HCT116 (cell line): Measurements from ENCODE around the gene RGS12. TPM values are rescaled to one million over a fixed set of nuclear protein-coding genes. Genes with fewer than 3 reads are reported as not detected.

ENCODE experiments used
- ATAC-seq: fragments of 200-7000 bp; cut with Tn5 transposase; 2 replicates; pipeline ENCODE4 v1.9.1; 2020; ENCODE audit warnings: mild to moderate bottlenecking, moderate library complexity
- BruUV-seq: library from RNA; stranded (reverse); fragments of 400-500 nt; replicated peaks from 2 replicates; lab custom pipeline; 2021; lab: Mats Ljungman, UMichigan
- CTCF ChIA-PET: fragments of 300-600 bp; sonication (Branson Sonifier 250); formaldehyde crosslinking; loops from one replicate; lab custom pipeline; 2021; ENCODE audit warnings: antibody characterized with exemption; lab: Charles Lee
- POLR2A ChIA-PET: fragments of 300-600, 350-600 bp; sonication (Branson Sonifier 250); formaldehyde crosslinking; loops from one replicate; lab custom pipeline; 2021; ENCODE audit warnings: antibody characterized with exemption; lab: Charles Lee
- RAD21 ChIA-PET, 2 experiments: fragments of 300-600 bp; sonication (Branson Sonifier 250); formaldehyde crosslinking; loops; one replicate each; lab custom pipeline; 2023; ENCODE audit warnings: low total read pairs in 2 of 2; ENCODE audit not compliant: uncharacterized antibody in 2 of 2, unreplicated experiment in 2 of 2, low non-redundant PET in 1 of 2; lab: Charles Lee
- DNase-seq: peaks from one replicate; pipeline ENCODE4 v3.0.0-alpha.2; 2010; ENCODE audit warnings: low read depth, low spot score
- H2AFZ ChIP-seq: fragments of 200-600 bp; shearing (Covaris generic), sonication (generic); 2 replicates; pipeline ENCODE4 v1.6.1; 2017; ENCODE audit warnings: low read depth, mixed run types, mixed read lengths, antibody characterized with exemption, low read length; ENCODE audit not compliant: poor library complexity, severe bottlenecking
- H3K27ac ChIP-seq: 2 replicates; pipeline ENCODE4 v1.5.1; 2012; ENCODE audit warnings: low read depth, low read length
- H3K27me3 ChIP-seq: fragments of 200-600 bp; sonication (generic); 2 replicates; pipeline ENCODE4 v1.6.1; 2016; ENCODE audit warnings: mixed run types, low read length, mixed read lengths; ENCODE audit not compliant: insufficient read depth
- H3K36me3 ChIP-seq, 2 experiments: fragments of 200-500 bp in 1 of 2; fragments of 200-600 bp in 1 of 2; sonication (Bioruptor generic) in 1 of 2; sonication (generic) in 1 of 2; 2 replicates each; pipeline versions ENCODE4 v1.5.1 to v1.6.1; 2014 to 2016; ENCODE audit warnings: low read length in 2 of 2, inconsistent platforms in 1 of 2, mixed read lengths in 1 of 2, mixed run types in 1 of 2; ENCODE audit not compliant: insufficient read depth in 2 of 2, control insufficient read depth in 1 of 2
- H3K4me1 ChIP-seq, 2 experiments: fragments of 200-600 bp in 1 of 2; sonication (generic) in 1 of 2; 2 replicates each; pipeline versions ENCODE4 v1.5.1 to v1.6.1; 2012 to 2017; ENCODE audit warnings: low read length in 2 of 2, inconsistent platforms in 1 of 2, mild to moderate bottlenecking in 1 of 2, mixed read lengths in 1 of 2, mixed run types in 1 of 2, moderate library complexity in 1 of 2; ENCODE audit not compliant: insufficient read depth in 2 of 2, control insufficient read depth in 1 of 2
- H3K4me2 ChIP-seq: fragments of 200-600 bp; sonication (generic); 2 replicates; pipeline ENCODE4 v1.6.1; 2017; ENCODE audit warnings: mixed run types, low read length, mixed read lengths
- H3K4me3 ChIP-seq, 2 experiments: fragments of 200-600 bp in 1 of 2; sonication (generic) in 1 of 2; replicated peaks in 1 of 2; 2 replicates each; pipeline ENCODE4 v1.5.1; 2011 to 2016; ENCODE audit warnings: low read length in 2 of 2, control low read depth in 1 of 2, low read depth in 1 of 2, mild to moderate bottlenecking in 1 of 2, mixed read lengths in 1 of 2, mixed run types in 1 of 2
- H3K79me2 ChIP-seq: fragments of 200-600 bp; sonication (generic); 2 replicates; pipeline ENCODE4 v1.6.1; 2017; ENCODE audit warnings: mild to moderate bottlenecking, mixed run types, low read length, moderate library complexity, mixed read lengths; ENCODE audit not compliant: insufficient read depth
- H3K9ac ChIP-seq: fragments of 200-600 bp; sonication (generic); 2 replicates; pipeline ENCODE4 v1.6.1; 2016; ENCODE audit warnings: low read length, mixed read lengths
- H3K9me2 ChIP-seq: fragments of 200-600 bp; sonication (generic), shearing (Covaris generic); 2 replicates; pipeline ENCODE4 v1.6.1; 2017; ENCODE audit warnings: mixed run types, mild to moderate bottlenecking, moderate library complexity; ENCODE audit not compliant: insufficient read depth
- H3K9me3 ChIP-seq, 2 experiments: fragments of 200-500 bp in 1 of 2; fragments of 200-600 bp in 1 of 2; sonication (Bioruptor generic) in 1 of 2; sonication (generic) in 1 of 2; 2 replicates each; pipeline ENCODE4 v1.6.1; 2014 to 2017; ENCODE audit warnings: low read length in 2 of 2, mixed read lengths in 2 of 2, inconsistent platforms in 1 of 2, low read depth in 1 of 2, mild to moderate bottlenecking in 1 of 2, mixed run types in 1 of 2, moderate library complexity in 1 of 2; ENCODE audit not compliant: control insufficient read depth in 1 of 2, insufficient read depth in 1 of 2
- H4K20me1 ChIP-seq: fragments of 200-600 bp; sonication (generic), shearing (Covaris generic); 2 replicates; pipeline ENCODE4 v1.6.1; 2017; ENCODE audit warnings: mixed run types, mild to moderate bottlenecking, moderate library complexity; ENCODE audit not compliant: insufficient read depth
- ATF3 ChIP-seq: IDR thresholded peaks from 2 replicates; pipeline ENCODE4 v1.6.1; 2012
- CBX3 ChIP-seq: IDR thresholded peaks from 2 replicates; pipeline ENCODE4 v1.6.1; 2012; ENCODE audit warnings: low read depth
- CEBPB ChIP-seq: IDR thresholded peaks from 2 replicates; pipeline ENCODE4 v1.6.1; 2012; ENCODE audit warnings: low read depth
- CTCF ChIP-seq, 3 experiments: fragments of 200-600 bp in 1 of 3; sonication (generic) in 1 of 3; IDR thresholded peaks in 2 of 3; conservative IDR thresholded peaks in 1 of 3; 2 replicates each; pipeline ENCODE4 v1.5.1; 2012 to 2017; ENCODE audit warnings: low read depth in 2 of 3, low read length in 2 of 3, antibody characterized with exemption in 1 of 3, borderline replicate concordance in 1 of 3, control low read depth in 1 of 3, mild to moderate bottlenecking in 1 of 3, mixed read lengths in 1 of 3, mixed run types in 1 of 3, moderate library complexity in 1 of 3; ENCODE audit not compliant: insufficient read depth in 1 of 3
- ELF1 ChIP-seq: IDR thresholded peaks from 2 replicates; pipeline ENCODE4 v1.6.1; 2012; ENCODE audit warnings: low read depth, borderline replicate concordance
- EZH2 ChIP-seq: fragments of 200-600 bp; sonication (generic); IDR thresholded peaks from 2 replicates; pipeline ENCODE4 v1.6.1; 2017; ENCODE audit warnings: antibody characterized with exemption, mixed run types
- EZH2phosphoT487 ChIP-seq: fragments of 200-600 bp; IDR thresholded peaks from 2 replicates; pipeline ENCODE4 v1.6.1; 2018; ENCODE audit warnings: antibody characterized with exemption, borderline replicate concordance
- FOSL1 ChIP-seq: IDR thresholded peaks from 2 replicates; pipeline ENCODE4 v1.6.1; 2012; ENCODE audit warnings: low read depth
- JUND ChIP-seq: IDR thresholded peaks from 2 replicates; pipeline ENCODE4 v1.6.1; 2012
- MAX ChIP-seq: IDR thresholded peaks from 2 replicates; pipeline ENCODE4 v1.6.1; 2012
- POLR2AphosphoS5 ChIP-seq: IDR thresholded peaks from 2 replicates; pipeline ENCODE4 v1.6.1; 2011; ENCODE audit warnings: mild to moderate bottlenecking, low read depth, low read length, moderate library complexity
- RAD21 ChIP-seq: IDR thresholded peaks from 2 replicates; pipeline ENCODE4 v1.6.1; 2012; ENCODE audit warnings: low read depth, mild to moderate bottlenecking
- REST ChIP-seq: IDR thresholded peaks from 2 replicates; pipeline ENCODE4 v1.6.1; 2012; ENCODE audit warnings: low read depth
- SP1 ChIP-seq: IDR thresholded peaks from 2 replicates; pipeline ENCODE4 v1.6.1; 2012; ENCODE audit warnings: low read depth
- SRF ChIP-seq: IDR thresholded peaks from 2 replicates; pipeline ENCODE4 v1.6.1; 2012; ENCODE audit warnings: low read depth
- TCF7L2 ChIP-seq: IDR thresholded peaks from 2 replicates; pipeline ENCODE4 v1.7.0; 2011; ENCODE audit warnings: borderline replicate concordance, inconsistent platforms; ENCODE audit not compliant: insufficient read depth, insufficient read length; ENCODE audit errors: extremely low read depth
- YY1 ChIP-seq: IDR thresholded peaks from 2 replicates; pipeline ENCODE4 v1.6.1; 2011; ENCODE audit warnings: low read length, low read depth, moderate library complexity, mild to moderate bottlenecking; ENCODE audit not compliant: insufficient replicate concordance; ENCODE audit errors: extremely low read depth
- ZBTB33 ChIP-seq: IDR thresholded peaks from 2 replicates; pipeline ENCODE4 v1.6.1; 2011; ENCODE audit warnings: mild to moderate bottlenecking, low read length, moderate library complexity; ENCODE audit not compliant: insufficient replicate concordance; ENCODE audit errors: extremely low read depth
- ZFX ChIP-seq: fragments of 450-650 bp; IDR thresholded peaks from 2 replicates; pipeline ENCODE4 v1.6.1; 2017
- intact Hi-C: fragments of 100-400 bp; cut with micrococcal nuclease; formaldehyde crosslinking; loops from 2 replicates; pipeline ENCODE4 v1.10.0; 2022
- total RNA-seq: library from RNA; stranded (reverse); gene quantifications from one replicate; pipeline ENCODE4 v1.2.1, GENCODE V29; 2021; ENCODE audit not compliant: unreplicated experiment

The RGS12 gene
- total RNA-seq, 1 experiment from 2014 or later: 22.2 TPM

GRCh38 chr4:3314706-3315260, 22.0 kb downstream of the RGS12 start:
- CTCF ChIA-PET: no interaction called here
- Histone ChIP-seq H3K4me3 (no peak overlapping the region), H3K79me2 (no peaks in the 10 kb centered on the region), H3K9me3 (no peaks in the 10 kb centered on the region), H3K4me1 (no peaks in the 10 kb centered on the region; a peak in 1 of 4 replicates), H3K9me2 (no peaks in the 10 kb centered on the region), H2AFZ (no peak overlapping the region), H4K20me1 (no peaks in the 10 kb centered on the region), H3K36me3 (no peaks in the 10 kb centered on the region), H3K27ac (no peak overlapping the region), H3K9ac (no peak overlapping the region), H3K4me2 (no peak overlapping the region), H3K27me3 (no peaks in the 10 kb centered on the region)
- TF ChIP-seq MAX (no peak), CTCF (IDR thresholded peaks at IDR 0.05 in 2 of 3, conservative IDR thresholded peaks at IDR 0.05 in 1 of 3; ENCODE audit: borderline replicate concordance in 1 of 3, insufficient read depth in 1 of 3, low read depth in 2 of 3, low read length in 2 of 3) (no peak), RAD21 (no peak), FOSL1 (no peak), CEBPB (no peak), EZH2phosphoT487 (no peak), SRF (no peak), ELF1 (no peak), REST (no peak), TCF7L2 (no peak), EZH2 (no peak), ZBTB33 (no peak), SP1 (no peak), CBX3 (no peak), ZFX (no peak), YY1 (no peak), POLR2AphosphoS5 (no peak), JUND (no peak), ATF3 (no peak)
- POLR2A ChIA-PET: no interaction called here
- ATAC-seq (no peak), DNase-seq (no peak)
- RAD21 ChIA-PET: no interaction called here
- BruUV-seq: no TSS peak
- intact Hi-C loops: no loop called here
